Activated CD8-positive, alpha-beta memory T cell treated with anti-CD3 and anti-CD28 coated beads, Interleukin-2, amount 50 U/mL, for 1 hour (primary cell): Measurements from ENCODE around the gene NDC80.
"Not testable (repeated sequence)": the region's sequence is repeated elsewhere in the genome, so short reads cannot be mapped to it uniquely, and the experiment has no call there.

Experiments used
- DNase-seq: peaks from one replicate; pipeline ENCODE4 v3.0.0-alpha.2; 2020; ENCODE audit errors: extremely low read depth

Gene NDC80

GRCh38 chr18:2571200-2572170, at the start of gene NDC80, which contains the start of gene METTL4:
NDC80 (plus strand) TSS chr18:2571557; CDS start chr18:2572986, 1,429 bp downstream.
METTL4 (minus strand) TSS chr18:2571505; CDS start chr18:2567216, 4,289 bp downstream.
- DNase-seq, result peak; percentile 45

GRCh38 chr18:2522112-2522511, 49.2 kb upstream of the NDC80 start:
- DNase-seq, result no peak

- DNase-seq, result not testable (repeated sequence)
Measured at GRCh38 chr18:2524794-2525198, 46.6 kb upstream of the NDC80 start.

GRCh38 chr18:2526329-2526728, 45.0 kb upstream of the NDC80 start:
- no peak for DNase-seq

- DNase-seq, result no peak
Measured at GRCh38 chr18:2529154-2529553, 42.2 kb upstream of the NDC80 start.

- no peak for DNase-seq
Measured at GRCh38 chr18:2531751-2532150, 39.6 kb upstream of the NDC80 start.

- DNase-seq, result no peak
Measured at GRCh38 chr18:2532797-2533196, 38.6 kb upstream of the NDC80 start.

- no peak for DNase-seq
Measured at GRCh38 chr18:2534906-2535305, 36.5 kb upstream of the NDC80 start.

- no peak for DNase-seq
Measured at GRCh38 chr18:2535419-2535910, 35.9 kb upstream of the NDC80 start.

GRCh38 chr18:2536063-2536462, 35.3 kb upstream of the NDC80 start:
- no peak for DNase-seq

GRCh38 chr18:2536493-2536892, 34.9 kb upstream of the NDC80 start:
- DNase-seq, result no peak

GRCh38 chr18:2537296-2537695, 34.1 kb upstream of the NDC80 start:
- no peak for DNase-seq

- no peak for DNase-seq
Measured at GRCh38 chr18:2538236-2538635, 33.1 kb upstream of the NDC80 start.

- DNase-seq, result no peak
Measured at GRCh38 chr18:2538844-2539243, 32.5 kb upstream of the NDC80 start.

GRCh38 chr18:2540575-2540974, 30.8 kb upstream of the NDC80 start:
- no peak for DNase-seq

- DNase-seq, result not testable (repeated sequence)
Measured at GRCh38 chr18:2541925-2542563, 29.3 kb upstream of the NDC80 start.

- no peak for DNase-seq
Measured at GRCh38 chr18:2545155-2545554, 26.2 kb upstream of the NDC80 start.

GRCh38 chr18:2547477-2548087, 23.8 kb upstream of the NDC80 start:
- no peak for DNase-seq

- no peak for DNase-seq
Measured at GRCh38 chr18:2549462-2549861, 21.9 kb upstream of the NDC80 start.

- no peak for DNase-seq
Measured at GRCh38 chr18:2551425-2551824, 19.9 kb upstream of the NDC80 start.

GRCh38 chr18:2554696-2555095, 16.7 kb upstream of the NDC80 start:
- no peak for DNase-seq

- no peak for DNase-seq
Measured at GRCh38 chr18:2555895-2556294, 15.5 kb upstream of the NDC80 start.
